Hepatocyte (in vitro differentiated cells): ENCODE data around the gene CABLES2.

Experiments
- EZH2 ChIP-seq: fragments of 200-600 bp; sonication (generic); IDR thresholded peaks from 2 replicates; pipeline ENCODE4 v1.6.1; 2016; ENCODE audit warnings: antibody characterized with exemption, mild to moderate bottlenecking, borderline replicate concordance
- TF ChIP-seq, protein P1 (sequence below): fragments of 200-600 bp; sonication (generic); IDR thresholded peaks from 2 replicates; pipeline ENCODE4 v1.5.1; 2016; ENCODE audit warnings: antibody characterized with exemption, mild to moderate bottlenecking; ENCODE audit not compliant: poor library complexity

DNA sequence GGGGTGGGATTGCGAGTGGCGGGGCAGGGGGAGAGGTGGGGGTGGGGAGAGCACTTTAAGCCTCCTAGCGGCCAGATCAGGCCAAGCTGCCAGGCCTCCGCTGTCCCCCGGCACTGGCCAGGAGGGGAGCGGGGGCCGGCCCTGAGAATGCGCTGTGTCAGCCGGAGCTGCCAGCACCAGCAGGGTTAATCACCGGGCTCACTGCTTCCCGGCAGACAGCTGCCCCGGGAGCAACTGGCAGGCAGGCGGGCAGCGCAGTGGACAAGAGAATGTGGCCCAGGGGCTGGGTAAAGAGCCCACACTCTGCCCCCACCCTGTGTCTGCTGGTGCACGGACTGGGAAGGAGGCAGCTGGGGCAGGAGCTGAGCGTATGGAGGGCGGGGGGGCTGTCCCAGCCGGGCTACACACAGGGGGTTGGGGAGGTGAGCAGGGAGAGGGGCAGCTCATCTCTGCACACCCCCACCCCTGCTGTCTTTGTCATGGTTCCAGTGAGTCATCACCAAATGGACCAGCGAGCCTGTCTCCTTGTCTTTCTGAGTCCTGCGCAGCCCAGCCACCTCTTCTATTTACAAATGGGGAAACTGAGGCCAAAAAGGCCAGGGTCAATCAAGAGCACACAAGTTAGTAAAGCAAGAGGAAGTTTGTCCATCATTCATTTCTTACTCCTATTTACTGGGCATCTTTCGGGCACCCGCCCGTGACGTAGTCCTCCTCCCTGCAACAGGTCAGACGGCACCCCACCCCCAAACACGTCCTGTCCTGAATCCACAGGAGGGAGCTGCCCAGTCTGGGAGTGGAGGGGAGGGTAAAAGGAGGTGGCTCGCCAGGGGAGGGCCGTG is 37.9 kb downstream of the CABLES2 start:
- TF ChIP-seq, protein P1, sequence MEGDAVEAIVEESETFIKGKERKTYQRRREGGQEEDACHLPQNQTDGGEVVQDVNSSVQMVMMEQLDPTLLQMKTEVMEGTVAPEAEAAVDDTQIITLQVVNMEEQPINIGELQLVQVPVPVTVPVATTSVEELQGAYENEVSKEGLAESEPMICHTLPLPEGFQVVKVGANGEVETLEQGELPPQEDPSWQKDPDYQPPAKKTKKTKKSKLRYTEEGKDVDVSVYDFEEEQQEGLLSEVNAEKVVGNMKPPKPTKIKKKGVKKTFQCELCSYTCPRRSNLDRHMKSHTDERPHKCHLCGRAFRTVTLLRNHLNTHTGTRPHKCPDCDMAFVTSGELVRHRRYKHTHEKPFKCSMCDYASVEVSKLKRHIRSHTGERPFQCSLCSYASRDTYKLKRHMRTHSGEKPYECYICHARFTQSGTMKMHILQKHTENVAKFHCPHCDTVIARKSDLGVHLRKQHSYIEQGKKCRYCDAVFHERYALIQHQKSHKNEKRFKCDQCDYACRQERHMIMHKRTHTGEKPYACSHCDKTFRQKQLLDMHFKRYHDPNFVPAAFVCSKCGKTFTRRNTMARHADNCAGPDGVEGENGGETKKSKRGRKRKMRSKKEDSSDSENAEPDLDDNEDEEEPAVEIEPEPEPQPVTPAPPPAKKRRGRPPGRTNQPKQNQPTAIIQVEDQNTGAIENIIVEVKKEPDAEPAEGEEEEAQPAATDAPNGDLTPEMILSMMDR: peak; percentile 38
- TF ChIP-seq EZH2: no peak
